Hepatocyte (in vitro differentiated cells): ENCODE data around the gene VASH2. TPM values are rescaled to one million over a fixed set of nuclear protein-coding genes. Genes with fewer than 3 reads are reported as not detected.
A peak's percentile ranks its signal among the peaks of the same experiment; 100 is the strongest.

Experiments used
- DNase-seq: peaks from one replicate; pipeline ENCODE4 v3.0.0-alpha.2; 2016; ENCODE audit warnings: low spot score
- H2AFZ ChIP-seq: fragments of 200-600 bp; sonication (generic); 2 replicates; pipeline ENCODE4 v1.6.0; 2016; ENCODE audit warnings: antibody characterized with exemption, mild to moderate bottlenecking
- H3K27ac ChIP-seq: fragments of 200-600 bp; sonication (generic); 2 replicates; pipeline ENCODE4 v1.5.1; 2016; ENCODE audit warnings: mild to moderate bottlenecking
- H3K27me3 ChIP-seq: fragments of 200-600 bp; sonication (generic); 2 replicates; pipeline ENCODE4 v1.6.1; 2016
- H3K36me3 ChIP-seq: fragments of 200-600 bp; sonication (generic); replicated peaks from 2 replicates; pipeline ENCODE4 v1.5.1; 2016; ENCODE audit warnings: low read depth; ENCODE audit not compliant: insufficient read depth
- H3K4me1 ChIP-seq: fragments of 200-600 bp; sonication (generic); 2 replicates; pipeline ENCODE4 v1.5.1; 2016; ENCODE audit warnings: mild to moderate bottlenecking, moderate library complexity; ENCODE audit not compliant: insufficient read depth
- H3K4me2 ChIP-seq: fragments of 200-600 bp; sonication (generic); 2 replicates; pipeline ENCODE4 v1.6.0; 2016
- H3K4me3 ChIP-seq: fragments of 200-600 bp; sonication (generic); 2 replicates; pipeline ENCODE4 v1.5.1; 2016; ENCODE audit warnings: mild to moderate bottlenecking
- H3K79me2 ChIP-seq: fragments of 200-600 bp; sonication (generic); 2 replicates; pipeline ENCODE4 v1.6.0; 2017; ENCODE audit warnings: mild to moderate bottlenecking
- H3K9me2 ChIP-seq: fragments of 200-600 bp; sonication (generic); replicated peaks from 2 replicates; pipeline ENCODE4 v1.6.0; 2017; ENCODE audit warnings: mild to moderate bottlenecking; ENCODE audit not compliant: insufficient read depth
- H3K9me3 ChIP-seq: fragments of 200-600 bp; sonication (generic); 2 replicates; pipeline ENCODE4 v1.5.1; 2016; ENCODE audit warnings: low read depth, mild to moderate bottlenecking
- H4K20me1 ChIP-seq: fragments of 200-600 bp; sonication (generic); 2 replicates; pipeline ENCODE4 v1.6.0; 2016; ENCODE audit warnings: mild to moderate bottlenecking; ENCODE audit not compliant: insufficient read depth, poor library complexity, severe bottlenecking
- CTCF ChIP-seq: fragments of 200-600 bp; sonication (generic); IDR thresholded peaks from 2 replicates; pipeline ENCODE4 v1.5.1; 2016; ENCODE audit warnings: antibody characterized with exemption, mild to moderate bottlenecking; ENCODE audit not compliant: poor library complexity
- EZH2 ChIP-seq: fragments of 200-600 bp; sonication (generic); IDR thresholded peaks from 2 replicates; pipeline ENCODE4 v1.6.1; 2016; ENCODE audit warnings: antibody characterized with exemption, mild to moderate bottlenecking, borderline replicate concordance
- EZH2phosphoT487 ChIP-seq: fragments of 200-600 bp; sonication (generic); IDR thresholded peaks from one replicate; pipeline ENCODE4 v1.6.1; 2018; ENCODE audit warnings: antibody characterized with exemption, mild to moderate bottlenecking, low read depth, moderate library complexity; ENCODE audit not compliant: unreplicated experiment, severe bottlenecking
- WGBS: methylation state at CpG from one replicate; pipeline ENCODE4 v1.1.6; 2016; ENCODE audit warnings: low lambda C conversion rate; ENCODE audit errors: missing lambda C conversion rate; 5-methylcytosine and 5-hydroxymethylcytosine counted together
- polyA plus RNA-seq: library from polyadenylated mRNA; unstranded; fragments of >200 nt; fragmentation: Nextera tagmentation; extraction: Ambion mirVana; gene quantifications from 2 replicates; pipeline ENCODE4 v1.2.1, GENCODE V29; 2016
- total RNA-seq: library from RNA; depleted of rRNA; stranded (reverse); fragments of >200 nt; gene quantifications from 2 replicates; pipeline ENCODE4 v1.2.3, GENCODE V29; 2014

Gene VASH2
- total and polyA plus RNA-seq, 2 experiments from 2014 or later: 3.0 to 3.6 TPM

- Histone ChIP-seq H3K4me1 (no peaks in the 10 kb centered on the region), H3K27ac (no peak overlapping the region), H3K9me3 (no peaks in the 10 kb centered on the region), H3K27me3 (no peaks in the 10 kb centered on the region), H3K9me2 (no peaks in the 10 kb centered on the region), H3K79me2 (no peaks in the 10 kb centered on the region), H4K20me1 (no peaks in the 10 kb centered on the region), H3K4me3 (no peak overlapping the region), H3K4me2 (no peak overlapping the region), H2AFZ (no peak overlapping the region), H3K36me3 (no peaks in the 10 kb centered on the region)
- WGBS: 73% methylated on average over 5 of the region's 5 CpGs
- TF ChIP-seq EZH2phosphoT487 (no peak), EZH2 (no peak), CTCF (no peak)
- no peak for DNase-seq
These were observed 16.3 kb downstream of the VASH2 start for GRCh38 chr1:212966616-212967015.

- DNase-seq: peak; percentile 33
- H4K20me1 ChIP-seq: no peaks in the 10 kb centered on the region
- no peak overlapping the region for H3K27ac ChIP-seq
- no peak overlapping the region for H3K4me2 ChIP-seq
- H3K4me3 ChIP-seq: no peak overlapping the region
- no peak overlapping the region for H2AFZ ChIP-seq
- H3K4me1 ChIP-seq: no peaks in the 10 kb centered on the region
- H3K79me2 ChIP-seq: no peaks in the 10 kb centered on the region
- no peaks in the 10 kb centered on the region for H3K9me3 ChIP-seq
- no peaks in the 10 kb centered on the region for H3K27me3 ChIP-seq
- 74% methylated on average over 8 of the region's 8 CpGs for WGBS
- H3K9me2 ChIP-seq: no peaks in the 10 kb centered on the region
- TF ChIP-seq CTCF (peak; percentile 21), EZH2 (no peak), EZH2phosphoT487 (no peak)
- H3K36me3 ChIP-seq: no peaks in the 10 kb centered on the region
These were observed 17.5 kb downstream of the VASH2 start for GRCh38 chr1:212967801-212968200.

GRCh38 chr1:212968368-212968863 lies 18.1 kb downstream of the VASH2 start:
- Histone ChIP-seq H4K20me1 (no peaks in the 10 kb centered on the region), H2AFZ (no peak overlapping the region), H3K9me3 (no peaks in the 10 kb centered on the region), H3K79me2 (no peaks in the 10 kb centered on the region), H3K27me3 (no peaks in the 10 kb centered on the region), H3K27ac (no peak overlapping the region), H3K4me3 (no peak overlapping the region), H3K9me2 (no peaks in the 10 kb centered on the region), H3K36me3 (no peaks in the 10 kb centered on the region), H3K4me2 (no peak overlapping the region), H3K4me1 (no peaks in the 10 kb centered on the region)
- no peak for DNase-seq
- TF ChIP-seq EZH2 (no peak), EZH2phosphoT487 (no peak), CTCF (no peak)
- WGBS: 64% methylated on average over 3 of the region's 3 CpGs

- Histone ChIP-seq H2AFZ (no peak overlapping the region), H3K4me3 (no peak overlapping the region), H3K9me2 (no peaks in the 10 kb centered on the region), H3K27me3 (no peaks in the 10 kb centered on the region), H3K27ac (no peak overlapping the region), H4K20me1 (no peaks in the 10 kb centered on the region), H3K4me1 (no peaks in the 10 kb centered on the region), H3K79me2 (no peaks in the 10 kb centered on the region), H3K4me2 (no peak overlapping the region), H3K9me3 (no peaks in the 10 kb centered on the region), H3K36me3 (no peaks in the 10 kb centered on the region)
- no peak for DNase-seq
- 97% methylated on average over 4 of the region's 4 CpGs for WGBS
- no peak for TF ChIP-seq CTCF
- TF ChIP-seq EZH2: no peak
- no peak for TF ChIP-seq EZH2phosphoT487
These were observed 19.7 kb downstream of the VASH2 start for GRCh38 chr1:212970085-212970484.
